ENCODE measurements around the gene ANKRD40. TPM values are rescaled to one million over a fixed set of nuclear protein-coding genes. Genes with fewer than 3 reads are reported as not detected.

Gene ANKRD40
- total RNA-seq, 1 experiment from 2014 or later, result 72.0 TPM

DNA sequence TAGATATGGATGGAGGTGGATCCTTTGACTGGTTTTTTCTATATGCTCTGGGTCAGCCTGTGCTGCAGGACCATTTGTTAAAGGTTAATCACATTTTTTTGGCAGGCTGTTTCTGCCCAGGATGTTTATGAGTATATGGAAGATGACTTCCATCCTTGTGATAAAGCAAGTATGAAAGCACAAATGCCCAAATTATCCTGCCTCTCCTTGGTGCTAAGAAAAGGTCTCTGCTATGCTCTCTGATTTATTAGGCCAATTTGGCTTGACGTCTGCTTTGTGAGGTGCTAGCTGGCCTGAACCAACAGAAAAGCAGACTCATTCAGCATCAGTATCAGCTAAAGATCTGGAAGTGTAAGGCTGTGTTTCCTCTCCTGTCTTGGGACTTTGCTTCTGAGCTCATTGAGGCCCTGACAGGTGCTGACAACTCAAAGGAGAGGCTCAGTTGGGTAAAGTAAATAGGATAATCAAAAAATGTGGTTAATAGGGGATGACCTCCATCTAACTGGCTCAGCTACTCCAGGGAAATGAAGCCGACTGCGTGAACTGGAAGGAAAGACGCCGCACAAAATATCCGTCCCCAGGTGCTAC, 15.2 kb downstream of the ANKRD40 start (continued):
- TF ChIP-seq, protein P1, sequence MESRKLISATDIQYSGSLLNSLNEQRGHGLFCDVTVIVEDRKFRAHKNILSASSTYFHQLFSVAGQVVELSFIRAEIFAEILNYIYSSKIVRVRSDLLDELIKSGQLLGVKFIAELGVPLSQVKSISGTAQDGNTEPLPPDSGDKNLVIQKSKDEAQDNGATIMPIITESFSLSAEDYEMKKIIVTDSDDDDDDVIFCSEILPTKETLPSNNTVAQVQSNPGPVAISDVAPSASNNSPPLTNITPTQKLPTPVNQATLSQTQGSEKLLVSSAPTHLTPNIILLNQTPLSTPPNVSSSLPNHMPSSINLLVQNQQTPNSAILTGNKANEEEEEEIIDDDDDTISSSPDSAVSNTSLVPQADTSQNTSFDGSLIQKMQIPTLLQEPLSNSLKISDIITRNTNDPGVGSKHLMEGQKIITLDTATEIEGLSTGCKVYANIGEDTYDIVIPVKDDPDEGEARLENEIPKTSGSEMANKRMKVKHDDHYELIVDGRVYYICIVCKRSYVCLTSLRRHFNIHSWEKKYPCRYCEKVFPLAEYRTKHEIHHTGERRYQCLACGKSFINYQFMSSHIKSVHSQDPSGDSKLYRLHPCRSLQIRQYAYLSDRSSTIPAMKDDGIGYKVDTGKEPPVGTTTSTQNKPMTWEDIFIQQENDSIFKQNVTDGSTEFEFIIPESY (IDR thresholded peaks at IDR 0.05; ENCODE audit: extremely low read depth, insufficient replicate concordance, low read length), result no peak
- TF ChIP-seq, protein P2, sequence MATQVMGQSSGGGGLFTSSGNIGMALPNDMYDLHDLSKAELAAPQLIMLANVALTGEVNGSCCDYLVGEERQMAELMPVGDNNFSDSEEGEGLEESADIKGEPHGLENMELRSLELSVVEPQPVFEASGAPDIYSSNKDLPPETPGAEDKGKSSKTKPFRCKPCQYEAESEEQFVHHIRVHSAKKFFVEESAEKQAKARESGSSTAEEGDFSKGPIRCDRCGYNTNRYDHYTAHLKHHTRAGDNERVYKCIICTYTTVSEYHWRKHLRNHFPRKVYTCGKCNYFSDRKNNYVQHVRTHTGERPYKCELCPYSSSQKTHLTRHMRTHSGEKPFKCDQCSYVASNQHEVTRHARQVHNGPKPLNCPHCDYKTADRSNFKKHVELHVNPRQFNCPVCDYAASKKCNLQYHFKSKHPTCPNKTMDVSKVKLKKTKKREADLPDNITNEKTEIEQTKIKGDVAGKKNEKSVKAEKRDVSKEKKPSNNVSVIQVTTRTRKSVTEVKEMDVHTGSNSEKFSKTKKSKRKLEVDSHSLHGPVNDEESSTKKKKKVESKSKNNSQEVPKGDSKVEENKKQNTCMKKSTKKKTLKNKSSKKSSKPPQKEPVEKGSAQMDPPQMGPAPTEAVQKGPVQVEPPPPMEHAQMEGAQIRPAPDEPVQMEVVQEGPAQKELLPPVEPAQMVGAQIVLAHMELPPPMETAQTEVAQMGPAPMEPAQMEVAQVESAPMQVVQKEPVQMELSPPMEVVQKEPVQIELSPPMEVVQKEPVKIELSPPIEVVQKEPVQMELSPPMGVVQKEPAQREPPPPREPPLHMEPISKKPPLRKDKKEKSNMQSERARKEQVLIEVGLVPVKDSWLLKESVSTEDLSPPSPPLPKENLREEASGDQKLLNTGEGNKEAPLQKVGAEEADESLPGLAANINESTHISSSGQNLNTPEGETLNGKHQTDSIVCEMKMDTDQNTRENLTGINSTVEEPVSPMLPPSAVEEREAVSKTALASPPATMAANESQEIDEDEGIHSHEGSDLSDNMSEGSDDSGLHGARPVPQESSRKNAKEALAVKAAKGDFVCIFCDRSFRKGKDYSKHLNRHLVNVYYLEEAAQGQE (IDR thresholded peaks at IDR 0.05; ENCODE audit: low read depth), result no peak

DNA sequence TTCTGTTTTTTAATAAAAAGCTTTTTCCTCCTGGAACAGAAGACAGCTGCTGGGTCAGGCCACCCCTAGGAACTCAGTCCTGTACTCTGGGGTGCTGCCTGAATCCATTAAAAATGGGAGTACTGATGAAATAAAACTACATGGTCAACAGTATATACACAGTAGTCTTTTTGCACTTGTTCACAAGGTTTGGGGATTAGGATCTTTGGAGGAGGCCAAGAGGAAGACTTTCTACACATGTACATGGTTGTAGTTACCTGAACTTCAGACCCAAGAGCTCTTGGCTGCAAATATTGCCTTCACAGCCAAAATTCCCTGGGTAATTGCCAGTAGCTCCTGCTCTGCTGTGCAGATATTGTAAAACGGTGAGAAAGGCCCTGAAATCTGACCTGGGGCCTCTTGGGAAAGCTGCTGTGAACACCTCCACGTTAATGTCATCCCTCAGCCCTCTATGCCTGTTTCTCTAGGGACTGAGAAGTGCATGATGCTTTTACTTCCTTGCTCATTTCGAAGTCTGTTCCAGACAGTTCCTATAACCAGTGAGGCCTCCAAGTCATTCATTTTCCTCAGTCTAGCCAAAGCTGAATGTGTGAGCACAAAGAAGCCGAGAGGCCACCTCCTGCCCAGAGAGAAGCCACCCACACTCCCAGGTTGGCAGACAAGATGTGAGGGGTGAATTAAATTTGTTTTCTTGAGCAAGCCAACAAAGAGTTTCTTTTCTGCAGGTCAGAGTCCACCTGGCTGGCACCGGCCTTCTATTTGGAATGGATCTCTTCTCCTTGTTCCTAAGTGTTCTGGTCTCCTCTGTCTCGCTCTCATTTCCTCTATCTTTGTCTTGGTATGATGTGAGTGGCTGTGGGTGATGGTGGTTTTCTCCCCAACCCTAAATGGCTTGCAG, 15.9 kb downstream of the ANKRD40 start:
- Histone ChIP-seq H3K4me2 (ENCODE audit: low read length) (0 out of 2 replicates have a peak overlapping the region, but pooled peaks have one; percentile 2), H3K9ac (ENCODE audit: low read length) (peak overlapping the region; percentile 18), H2AFZ (ENCODE audit: low read depth, low read length, poor library complexity, severe bottlenecking) (no peak overlapping the region), H3K4me3 (replicated peaks in 1 of 2; ENCODE audit: low read depth in 1 of 2, low read length in 2 of 2) (no peak overlapping the region), H4K20me1 (ENCODE audit: insufficient read depth) (no peaks in the 10 kb centered on the region), H3K27ac (ENCODE audit: low read depth, low read length) (no peak overlapping the region), H3K4me1 (ENCODE audit: control insufficient read depth in 1 of 2, insufficient read depth in 2 of 2, low read length in 2 of 2) (peaks cover 57 to 79% of the 10 kb centered on the region in 2 experiments), H3K27me3 (ENCODE audit: insufficient read depth, low read length) (no peaks in the 10 kb centered on the region), H3K9me3 (ENCODE audit: control insufficient read depth in 1 of 2, insufficient read depth in 1 of 2, low read depth in 1 of 2, low read length in 2 of 2) (no peaks in the 10 kb centered on the region), H3K79me2 (ENCODE audit: insufficient read depth, low read length) (peaks cover 9% of the 10 kb centered on the region; the same call in 1 of the 2 replicates), H3K36me3 (ENCODE audit: control insufficient read depth in 1 of 2, insufficient read depth in 2 of 2, low read length in 2 of 2) (peaks cover 35 to 51% of the 10 kb centered on the region in 2 experiments), H3K9me2 (ENCODE audit: insufficient read depth) (no peaks in the 10 kb centered on the region)
- ChIA-PET POLR2A (interaction anchor here (0.6 to 2.4 kb wide), 4 partner anchors 10 to 53 kb away, joined by 3 to 6 read pairs (median 5); no protein-coding TSS in a partner anchor), RAD21 (ENCODE audit: low non-redundant PET in 1 of 2, low total read pairs in 2 of 2, uncharacterized antibody in 2 of 2, unreplicated experiment in 2 of 2) (interaction anchor here in 1 of 2 experiments (1.3 kb wide), 1 partner anchor 61 kb away, joined by 5 read pairs; no protein-coding TSS in a partner anchor), CTCF (interaction anchor here (1.0 to 8.3 kb wide), 2 partner anchors 62 to 191 kb away, joined by 3 to 107 read pairs; no protein-coding TSS in a partner anchor)
- BruUV-seq (replicated peaks), result no TSS peak
- intact Hi-C loops (cut with micrococcal nuclease), result no loop called here
- ATAC-seq (no peak), DNase-seq (ENCODE audit: low read depth, low spot score) (no peak)
- TF ChIP-seq POLR2AphosphoS5 (IDR thresholded peaks at IDR 0.05; ENCODE audit: low read depth, low read length) (peak; percentile 41; the same call in 1 of the 2 replicates), SIN3A (IDR thresholded peaks at IDR 0.05; ENCODE audit: low read depth) (no peak)
